OCI-LY1 (cell line): Measurements from ENCODE around the gene ZBTB7C.

Experiments
- H2AFZ ChIP-seq: fragments of 200-600 bp; sonication (generic), shearing (Covaris generic); 2 replicates; pipeline ENCODE4 v1.6.0; 2014; ENCODE audit warnings: antibody characterized with exemption, mild to moderate bottlenecking, low read length
- H3F3A ChIP-seq: fragments of 200-600 bp; sonication (generic), shearing (Covaris generic); 2 replicates; pipeline ENCODE4 v1.6.0; 2014; ENCODE audit warnings: mild to moderate bottlenecking, antibody characterized with exemption, low read length, moderate library complexity; ENCODE audit not compliant: insufficient read depth
- H3K27ac ChIP-seq: fragments of 200-600 bp; sonication (generic); 2 replicates; pipeline ENCODE4 v1.5.1; 2014; ENCODE audit warnings: low read length, mixed run types, mild to moderate bottlenecking, low read depth; ENCODE audit not compliant: poor library complexity, severe bottlenecking
- H3K27me3 ChIP-seq: fragments of 200-600 bp; sonication (generic); 2 replicates; pipeline ENCODE4 v1.6.0; 2014; ENCODE audit warnings: antibody characterized with exemption, mild to moderate bottlenecking, low read length, moderate library complexity; ENCODE audit not compliant: insufficient read depth
- H3K36me3 ChIP-seq: fragments of 200-600 bp; sonication (generic); 2 replicates; pipeline ENCODE4 v1.6.1; 2014; ENCODE audit warnings: mild to moderate bottlenecking, antibody characterized with exemption, low read length, moderate library complexity, mixed read lengths; ENCODE audit not compliant: insufficient read depth
- H3K4me1 ChIP-seq: fragments of 200-600 bp; sonication (generic); 2 replicates; pipeline ENCODE4 v1.5.1; 2014; ENCODE audit warnings: mild to moderate bottlenecking, low read length, moderate library complexity; ENCODE audit not compliant: insufficient read depth, severe bottlenecking
- H3K4me2 ChIP-seq: fragments of 200-600 bp; sonication (generic), shearing (Covaris generic); 2 replicates; pipeline ENCODE4 v1.6.1; 2014; ENCODE audit warnings: low read length
- H3K4me3 ChIP-seq: fragments of 200-600 bp; sonication (generic); 2 replicates; pipeline ENCODE4 v1.5.1; 2014; ENCODE audit warnings: low read length, low read depth, mild to moderate bottlenecking, mixed read lengths; ENCODE audit not compliant: poor library complexity, severe bottlenecking
- H3K79me2 ChIP-seq: fragments of 200-600 bp; shearing (Covaris generic); 2 replicates; pipeline ENCODE4 v1.6.1; 2016; ENCODE audit warnings: mixed run types, low read length, mixed read lengths; ENCODE audit not compliant: insufficient read depth
- H3K9ac ChIP-seq: fragments of 200-600 bp; sonication (generic), shearing (Covaris generic); 2 replicates; pipeline ENCODE4 v1.6.1; 2014; ENCODE audit warnings: mild to moderate bottlenecking, low read length, mixed read lengths
- H3K9me2 ChIP-seq: fragments of 200-600 bp; sonication (generic), shearing (Covaris generic); 2 replicates; pipeline ENCODE4 v1.6.1; 2014; ENCODE audit warnings: low read depth, mild to moderate bottlenecking, low read length, mixed read lengths
- H3K9me3 ChIP-seq: fragments of 200-600 bp; shearing (Covaris generic); 2 replicates; pipeline ENCODE4 v1.6.1; 2014; ENCODE audit warnings: low read length, mixed read lengths
- H4K20me1 ChIP-seq: fragments of 200-600 bp; sonication (generic), shearing (Covaris generic); 2 replicates; pipeline ENCODE4 v1.6.0; 2016; ENCODE audit warnings: mild to moderate bottlenecking, low read length; ENCODE audit not compliant: insufficient read depth
- EZH2 ChIP-seq: fragments of 200-600 bp; sonication (generic), shearing (Covaris generic); IDR thresholded peaks from 2 replicates; pipeline ENCODE4 v1.8.0; 2017; ENCODE audit warnings: borderline replicate concordance, mixed run types, mild to moderate bottlenecking, antibody characterized with exemption, low read length, moderate library complexity, mixed read lengths
- TF ChIP-seq, protein P1 (sequence below): fragments of 200-600 bp; sonication (generic), shearing (Covaris generic); IDR thresholded peaks from 2 replicates; pipeline ENCODE4 v1.5.1; 2017; ENCODE audit warnings: mild to moderate bottlenecking, antibody characterized with exemption, low read length, moderate library complexity, mixed read lengths

ZBTB7C gene

DNA sequence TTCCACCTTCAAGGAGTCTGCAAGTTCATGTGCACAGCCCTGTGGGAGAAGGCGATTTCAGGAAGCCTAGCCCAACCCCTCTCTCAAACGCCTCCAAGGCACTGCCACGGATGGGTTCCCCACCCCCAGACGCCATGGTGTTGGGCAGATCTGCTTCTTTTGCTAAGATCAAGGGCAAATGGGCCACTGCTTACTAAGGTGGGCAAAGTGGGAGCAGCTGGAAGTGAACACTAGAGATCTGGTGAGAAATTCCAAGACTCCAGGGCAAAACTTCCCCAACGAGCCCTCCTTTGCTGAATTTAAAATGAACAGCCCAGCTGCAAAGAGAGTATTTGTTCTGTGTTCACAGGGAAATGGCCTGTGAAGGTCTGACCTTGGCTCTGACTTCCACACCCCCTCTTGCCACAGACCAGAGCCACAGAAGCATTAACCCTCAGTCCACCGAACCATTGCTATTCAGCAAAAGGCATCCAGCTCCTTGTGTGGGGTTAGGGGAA lies 45.1 kb upstream of the ZBTB7C start:
- peaks cover 3% of the 10 kb centered on the region; the same call in 1 of the 2 replicates for H3K27me3 ChIP-seq
- H3F3A ChIP-seq = no peaks in the 10 kb centered on the region
- no peaks in the 10 kb centered on the region for H3K79me2 ChIP-seq
- H3K9me3 ChIP-seq = no peaks in the 10 kb centered on the region
- H3K4me1 ChIP-seq = no peaks in the 10 kb centered on the region
- H4K20me1 ChIP-seq = no peaks in the 10 kb centered on the region
- no peak overlapping the region for H3K4me2 ChIP-seq
- TF ChIP-seq, protein P1, sequence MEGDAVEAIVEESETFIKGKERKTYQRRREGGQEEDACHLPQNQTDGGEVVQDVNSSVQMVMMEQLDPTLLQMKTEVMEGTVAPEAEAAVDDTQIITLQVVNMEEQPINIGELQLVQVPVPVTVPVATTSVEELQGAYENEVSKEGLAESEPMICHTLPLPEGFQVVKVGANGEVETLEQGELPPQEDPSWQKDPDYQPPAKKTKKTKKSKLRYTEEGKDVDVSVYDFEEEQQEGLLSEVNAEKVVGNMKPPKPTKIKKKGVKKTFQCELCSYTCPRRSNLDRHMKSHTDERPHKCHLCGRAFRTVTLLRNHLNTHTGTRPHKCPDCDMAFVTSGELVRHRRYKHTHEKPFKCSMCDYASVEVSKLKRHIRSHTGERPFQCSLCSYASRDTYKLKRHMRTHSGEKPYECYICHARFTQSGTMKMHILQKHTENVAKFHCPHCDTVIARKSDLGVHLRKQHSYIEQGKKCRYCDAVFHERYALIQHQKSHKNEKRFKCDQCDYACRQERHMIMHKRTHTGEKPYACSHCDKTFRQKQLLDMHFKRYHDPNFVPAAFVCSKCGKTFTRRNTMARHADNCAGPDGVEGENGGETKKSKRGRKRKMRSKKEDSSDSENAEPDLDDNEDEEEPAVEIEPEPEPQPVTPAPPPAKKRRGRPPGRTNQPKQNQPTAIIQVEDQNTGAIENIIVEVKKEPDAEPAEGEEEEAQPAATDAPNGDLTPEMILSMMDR = no peak
- TF ChIP-seq EZH2 = no peak
- no peak overlapping the region for H3K9ac ChIP-seq
- H2AFZ ChIP-seq = no peak overlapping the region
- H3K27ac ChIP-seq = no peak overlapping the region
- no peaks in the 10 kb centered on the region for H3K9me2 ChIP-seq
- H3K36me3 ChIP-seq = no peaks in the 10 kb centered on the region
- H3K4me3 ChIP-seq = no peak overlapping the region

DNA sequence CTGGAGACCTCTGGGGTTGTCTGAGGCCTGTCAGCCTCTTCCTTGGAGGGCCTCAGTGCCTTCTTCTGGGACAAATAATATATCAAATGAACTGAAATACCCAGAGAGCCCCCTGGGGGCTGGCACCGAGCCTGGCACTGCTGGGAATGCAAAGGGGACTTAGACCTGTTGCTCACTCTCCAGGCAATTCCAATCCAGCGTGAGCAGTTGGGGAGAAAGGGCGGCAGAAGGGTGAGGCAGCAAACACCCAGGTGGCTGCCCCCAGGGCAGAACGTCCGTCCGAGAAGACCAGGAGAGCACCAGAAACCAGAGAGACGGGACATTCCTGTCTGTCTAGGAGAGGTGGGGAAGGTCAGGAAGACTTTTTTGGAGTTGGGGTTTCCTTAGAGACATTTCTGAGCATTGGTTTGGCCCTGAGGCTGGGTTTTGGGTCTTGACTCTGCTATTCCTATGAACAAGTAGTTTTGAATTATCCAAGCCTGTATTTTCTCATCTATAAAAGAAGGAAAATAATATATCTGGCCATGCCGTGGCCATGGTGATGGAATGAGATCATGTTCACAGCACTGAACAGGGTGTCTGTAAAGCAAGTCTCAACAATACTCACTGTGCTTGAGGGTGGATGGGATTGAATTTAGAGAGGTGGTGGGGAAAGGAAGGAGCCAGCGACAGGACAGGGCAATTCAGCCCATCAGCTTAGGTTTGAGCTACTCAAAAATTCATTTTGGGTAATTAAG lies 44.3 kb upstream of the ZBTB7C start:
- Histone ChIP-seq H3K4me3 (no peak overlapping the region), H3K9me3 (no peaks in the 10 kb centered on the region), H3K9ac (no peak overlapping the region), H3K27me3 (peaks cover 3% of the 10 kb centered on the region; the same call in 1 of the 2 replicates), H3K9me2 (no peaks in the 10 kb centered on the region), H3K4me2 (no peak overlapping the region), H3K79me2 (no peaks in the 10 kb centered on the region), H3K27ac (no peak overlapping the region), H4K20me1 (no peaks in the 10 kb centered on the region), H3F3A (no peaks in the 10 kb centered on the region), H3K4me1 (no peaks in the 10 kb centered on the region), H3K36me3 (no peaks in the 10 kb centered on the region), H2AFZ (no peak overlapping the region)
- TF ChIP-seq EZH2 = no peak
- TF ChIP-seq, protein P1 = no peak

DNA sequence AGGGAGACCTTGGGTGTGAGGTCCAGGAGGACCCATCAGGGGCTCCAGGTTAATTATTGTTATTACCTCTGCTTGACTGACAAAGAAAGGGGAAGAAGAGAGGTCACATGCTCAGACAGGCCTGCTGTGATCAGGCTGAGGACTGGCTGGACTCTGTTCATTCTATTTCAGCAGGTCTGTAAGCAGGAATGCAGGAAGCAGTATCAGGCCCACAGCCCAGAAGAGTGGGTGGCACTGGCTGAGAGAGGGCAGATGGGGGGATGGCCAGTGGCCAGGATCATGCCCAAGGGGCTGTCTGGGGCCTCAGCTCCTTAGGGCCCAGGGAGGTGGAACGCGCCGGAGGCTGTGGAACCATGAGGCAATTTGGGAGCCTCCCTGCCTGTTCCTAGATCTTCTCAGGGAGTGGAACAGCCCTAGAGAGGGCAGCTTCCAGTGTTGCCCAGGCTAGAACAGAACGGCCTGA lies 43.7 kb upstream of the ZBTB7C start:
- H3K27ac ChIP-seq = no peak overlapping the region
- no peak overlapping the region for H3K4me2 ChIP-seq
- no peak overlapping the region for H3K4me3 ChIP-seq
- no peaks in the 10 kb centered on the region for H4K20me1 ChIP-seq
- H3K4me1 ChIP-seq = no peaks in the 10 kb centered on the region
- H3F3A ChIP-seq = no peaks in the 10 kb centered on the region
- no peak overlapping the region for H2AFZ ChIP-seq
- H3K79me2 ChIP-seq = no peaks in the 10 kb centered on the region
- H3K9me3 ChIP-seq = no peaks in the 10 kb centered on the region
- no peak overlapping the region for H3K9ac ChIP-seq
- peaks cover 3% of the 10 kb centered on the region; the same call in 1 of the 2 replicates for H3K27me3 ChIP-seq
- TF ChIP-seq, protein P1 = no peak
- no peak for TF ChIP-seq EZH2
- H3K36me3 ChIP-seq = no peaks in the 10 kb centered on the region
- no peaks in the 10 kb centered on the region for H3K9me2 ChIP-seq
